ENCODE results near the gene TFEB. TPM values are rescaled to one million over a fixed set of nuclear protein-coding genes. Genes with fewer than 3 reads are reported as not detected.

The TFEB gene
- total and polyA plus RNA-seq, 9 donors: 2.8 to 14.9 (median 8.8) TPM

GRCh38 chr6:41744236-41744787 lies 8.9 kb upstream of the TFEB start:
- intact Hi-C loops (cut with DNase I): no loop called here
- no peaks in the 10 kb centered on the region for H3K36me3 ChIP-seq
- H3K27me3 ChIP-seq: no peaks in the 10 kb centered on the region
- no peak for TF ChIP-seq EP300 (IDR thresholded peaks at IDR 0.05)
- DNase-seq: no peak
- no peak overlapping the region for H3K4me3 ChIP-seq
- 82 to 89% (median 82%) methylated on average over 7 of the region's 7 CpGs for WGBS, 3 donors
- no peak overlapping the region for H3K27ac ChIP-seq
- no peaks in the 10 kb centered on the region for H3K4me1 ChIP-seq (ENCODE audit: insufficient read depth)
- no peaks in the 10 kb centered on the region for H3K9me3 ChIP-seq

- H3K36me3 ChIP-seq: no peaks in the 10 kb centered on the region
- H3K27ac ChIP-seq: no peak overlapping the region
- no peak for DNase-seq
- TF ChIP-seq POLR2A (IDR thresholded peaks at IDR 0.05) (no peak), EP300 (IDR thresholded peaks at IDR 0.05) (no peak), CTCF (IDR thresholded peaks at IDR 0.05) (no peak)
- H3K4me1 ChIP-seq (ENCODE audit: insufficient read depth): no peaks in the 10 kb centered on the region
- WGBS, 3 donors: 83 to 86% (median 85%) methylated on average over 6 of the region's 6 CpGs
- H3K4me3 ChIP-seq: no peak overlapping the region
- H3K9me3 ChIP-seq: no peaks in the 10 kb centered on the region
- intact Hi-C loops (cut with DNase I): no loop called here
- H3K27me3 ChIP-seq: no peaks in the 10 kb centered on the region
Observed at GRCh38 chr6:41743406-41744235, 8.2 kb upstream of the TFEB start.

- TF ChIP-seq POLR2A (IDR thresholded peaks at IDR 0.05): no peak
- TF ChIP-seq EP300 (IDR thresholded peaks at IDR 0.05): no peak
- TF ChIP-seq CTCF (IDR thresholded peaks at IDR 0.05): no peak
Observed at GRCh38 chr6:41741625-41742490, 6.5 kb upstream of the TFEB start.

GRCh38 chr6:41740366-41741162 lies 5.2 kb upstream of the TFEB start:
- Histone ChIP-seq H3K36me3 (no peaks in the 10 kb centered on the region), H3K4me1 (ENCODE audit: insufficient read depth) (no peaks in the 10 kb centered on the region), H3K9me3 (no peaks in the 10 kb centered on the region), H3K27me3 (no peaks in the 10 kb centered on the region), H3K27ac (no peak overlapping the region), H3K4me3 (no peak overlapping the region)
- no peak for TF ChIP-seq POLR2A (IDR thresholded peaks at IDR 0.05)
- TF ChIP-seq EP300 (IDR thresholded peaks at IDR 0.05): no peak
- TF ChIP-seq CTCF (IDR thresholded peaks at IDR 0.05): no peak
- intact Hi-C loops (cut with DNase I): no loop called here
- WGBS, 3 donors: 78 to 84% (median 81%) methylated on average over 13 of the region's 13 CpGs
- DNase-seq: no peak

More at GRCh38 chr6:41741625-41742490, 6.5 kb upstream of the TFEB start:
- H3K27me3 ChIP-seq: no peaks in the 10 kb centered on the region
- intact Hi-C loops (cut with DNase I): no loop called here
- H3K4me3 ChIP-seq: no peak overlapping the region
- WGBS, 3 donors: 81 to 82% (median 82%) methylated on average over 20 of the region's 20 CpGs
- no peak overlapping the region for H3K27ac ChIP-seq
- DNase-seq: no peak
- H3K36me3 ChIP-seq: no peaks in the 10 kb centered on the region
- H3K9me3 ChIP-seq: no peaks in the 10 kb centered on the region
- H3K4me1 ChIP-seq (ENCODE audit: insufficient read depth): no peaks in the 10 kb centered on the region

Data from ovary (tissue), 9 donors.